LNCAP (cell line): ENCODE data around the gene GRIK4.

Experiments
- TF ChIP-seq, protein P1 (sequence below): fragments of 450-650 bp; IDR thresholded peaks from 2 replicates; pipeline ENCODE4 v1.5.1; 2017; ENCODE audit warnings: mild to moderate bottlenecking

The GRIK4 gene

DNA sequence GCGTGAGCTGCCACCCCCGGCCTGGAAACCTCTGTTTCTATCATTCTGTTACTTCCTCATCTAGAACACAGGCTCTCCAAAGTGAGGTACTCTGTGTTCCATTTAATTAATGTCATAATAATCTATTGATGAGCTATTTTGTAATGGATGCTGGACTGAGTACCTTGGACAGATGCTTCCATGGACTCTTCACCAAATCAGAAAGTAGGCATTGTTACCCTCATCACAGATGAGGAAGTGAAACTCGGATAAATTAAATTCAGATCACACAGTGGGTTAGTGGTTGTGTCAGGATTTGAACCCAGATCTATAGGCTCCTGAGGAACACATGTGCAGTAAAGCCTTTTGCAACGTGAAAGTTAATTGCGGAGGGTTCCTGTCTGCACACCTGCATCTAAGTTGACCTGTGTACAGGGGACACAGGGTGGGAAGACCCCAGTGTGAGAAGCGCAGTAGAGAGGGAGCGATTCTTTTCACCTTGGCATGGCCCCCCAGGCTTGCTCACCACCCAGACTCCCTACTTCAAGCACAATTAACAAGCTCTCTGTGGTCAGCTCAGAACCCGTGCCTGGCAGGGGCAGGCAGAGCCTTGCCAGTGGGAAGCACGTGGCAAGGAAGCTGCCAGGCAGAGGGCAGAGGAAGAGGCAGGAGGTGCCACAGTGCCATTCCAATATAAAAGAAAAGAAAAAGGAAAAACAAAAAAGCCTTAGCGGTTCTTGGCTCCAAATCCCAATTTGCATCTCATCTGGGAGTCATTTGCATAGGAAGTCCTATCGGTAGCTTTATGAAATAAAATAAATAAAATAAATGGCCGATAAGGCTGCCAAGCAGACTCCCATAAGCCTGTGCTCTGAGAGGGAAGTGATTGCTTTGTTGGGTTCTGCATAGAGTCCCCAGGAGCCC lies 239.3 kb downstream of the GRIK4 start:
- TF ChIP-seq, protein P1, sequence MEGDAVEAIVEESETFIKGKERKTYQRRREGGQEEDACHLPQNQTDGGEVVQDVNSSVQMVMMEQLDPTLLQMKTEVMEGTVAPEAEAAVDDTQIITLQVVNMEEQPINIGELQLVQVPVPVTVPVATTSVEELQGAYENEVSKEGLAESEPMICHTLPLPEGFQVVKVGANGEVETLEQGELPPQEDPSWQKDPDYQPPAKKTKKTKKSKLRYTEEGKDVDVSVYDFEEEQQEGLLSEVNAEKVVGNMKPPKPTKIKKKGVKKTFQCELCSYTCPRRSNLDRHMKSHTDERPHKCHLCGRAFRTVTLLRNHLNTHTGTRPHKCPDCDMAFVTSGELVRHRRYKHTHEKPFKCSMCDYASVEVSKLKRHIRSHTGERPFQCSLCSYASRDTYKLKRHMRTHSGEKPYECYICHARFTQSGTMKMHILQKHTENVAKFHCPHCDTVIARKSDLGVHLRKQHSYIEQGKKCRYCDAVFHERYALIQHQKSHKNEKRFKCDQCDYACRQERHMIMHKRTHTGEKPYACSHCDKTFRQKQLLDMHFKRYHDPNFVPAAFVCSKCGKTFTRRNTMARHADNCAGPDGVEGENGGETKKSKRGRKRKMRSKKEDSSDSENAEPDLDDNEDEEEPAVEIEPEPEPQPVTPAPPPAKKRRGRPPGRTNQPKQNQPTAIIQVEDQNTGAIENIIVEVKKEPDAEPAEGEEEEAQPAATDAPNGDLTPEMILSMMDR = no peak

GRCh38 chr11:120751550-120751949 lies 240.0 kb downstream of the GRIK4 start:
- TF ChIP-seq, protein P1 = no peak

- TF ChIP-seq, protein P1 = no peak
These were observed 241.1 kb downstream of the GRIK4 start for GRCh38 chr11:120752668-120753067.

GRCh38 chr11:120756931-120757330 lies 245.4 kb downstream of the GRIK4 start:
- TF ChIP-seq, protein P1 = no peak

DNA sequence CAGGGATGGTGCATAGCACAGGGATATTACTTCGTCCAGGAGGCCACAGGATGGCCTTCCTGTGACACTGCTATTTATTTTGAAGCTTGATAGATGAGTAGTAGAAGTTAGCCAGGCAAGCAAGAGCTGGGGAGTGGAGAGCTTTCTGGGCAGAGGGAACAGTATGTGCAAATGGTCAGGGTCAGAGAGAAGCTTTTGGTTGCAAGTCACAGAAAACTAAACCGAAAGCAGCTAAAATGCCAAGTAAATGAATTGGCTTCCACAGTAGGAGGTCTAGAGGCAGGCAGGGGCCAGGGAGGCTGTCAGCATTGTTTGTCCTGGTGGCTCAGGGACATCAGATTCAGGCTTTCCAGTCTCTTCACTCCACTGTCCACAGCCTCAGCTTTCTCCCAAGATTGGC lies 247.5 kb downstream of the GRIK4 start:
- TF ChIP-seq, protein P1 = no peak

DNA sequence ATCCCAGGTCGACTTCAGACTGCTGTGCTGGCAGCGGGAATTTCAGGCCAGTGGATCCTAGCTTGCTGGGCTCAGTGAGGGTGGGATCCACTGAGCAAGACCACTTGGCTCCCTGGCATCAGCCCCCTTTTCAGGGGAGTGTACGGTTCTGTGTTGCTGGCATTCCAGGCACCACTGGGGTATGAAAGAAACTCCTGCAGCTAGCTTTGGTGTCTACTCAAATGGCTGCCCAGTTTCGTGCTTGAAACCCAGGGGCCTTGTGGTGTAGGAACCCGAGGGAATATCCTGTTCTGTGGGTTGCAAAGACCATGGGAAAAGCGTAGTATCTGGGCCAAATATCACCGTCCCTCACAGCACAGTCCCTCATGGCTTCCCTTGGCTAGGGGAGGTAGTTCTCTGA lies 254.8 kb downstream of the GRIK4 start:
- TF ChIP-seq, protein P1 = no peak

GRCh38 chr11:120768949-120769348 lies 257.4 kb downstream of the GRIK4 start:
- TF ChIP-seq, protein P1 = no peak
